IPS-11a (cell line): Measurements from ENCODE around the gene SEMA3D.

Experiments
- H3K4me3 ChIP-seq: one replicate; pipeline ENCODE4 v1.5.1; 2013; ENCODE audit warnings: low read depth, low read length, control low read depth

Gene SEMA3D

DNA sequence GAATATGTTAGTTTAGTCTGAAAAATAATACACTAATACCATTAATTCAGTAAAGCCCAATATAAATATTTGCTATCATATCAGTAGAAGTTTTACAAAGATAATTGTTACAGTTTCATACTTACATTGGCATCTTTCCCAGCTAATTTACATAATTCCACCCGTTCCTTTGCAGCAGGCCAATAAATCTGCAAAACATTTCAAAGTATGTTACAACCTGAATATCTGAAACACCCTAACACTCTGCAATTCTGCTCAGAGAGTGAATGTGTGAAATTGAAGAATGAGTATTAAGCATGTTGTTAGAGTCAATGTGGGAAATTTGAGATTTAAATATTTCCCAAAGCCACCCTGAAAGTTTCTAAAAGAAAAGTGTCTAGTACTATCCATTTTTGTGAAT is 105.5 kb downstream of the SEMA3D start:
- no peak overlapping the region for H3K4me3 ChIP-seq

DNA sequence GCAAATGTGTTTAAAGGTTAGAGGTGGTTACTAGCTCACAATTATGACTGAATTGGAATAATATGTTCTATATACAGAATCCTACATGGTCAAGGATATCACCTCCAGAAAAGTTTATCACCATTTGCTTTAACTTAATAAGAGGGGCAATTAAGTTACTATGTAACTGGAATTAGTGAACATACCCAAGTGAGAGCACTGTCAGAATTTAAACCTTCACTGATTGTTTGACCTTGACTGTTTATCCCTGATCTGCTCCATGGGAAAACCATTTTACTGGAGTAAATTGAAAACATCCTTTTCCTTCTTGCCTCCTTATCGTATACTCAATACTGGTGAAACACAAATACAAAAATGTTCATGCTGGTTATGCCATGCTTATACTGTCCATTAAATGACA is 107.4 kb downstream of the SEMA3D start:
- H3K4me3 ChIP-seq = no peak overlapping the region

DNA sequence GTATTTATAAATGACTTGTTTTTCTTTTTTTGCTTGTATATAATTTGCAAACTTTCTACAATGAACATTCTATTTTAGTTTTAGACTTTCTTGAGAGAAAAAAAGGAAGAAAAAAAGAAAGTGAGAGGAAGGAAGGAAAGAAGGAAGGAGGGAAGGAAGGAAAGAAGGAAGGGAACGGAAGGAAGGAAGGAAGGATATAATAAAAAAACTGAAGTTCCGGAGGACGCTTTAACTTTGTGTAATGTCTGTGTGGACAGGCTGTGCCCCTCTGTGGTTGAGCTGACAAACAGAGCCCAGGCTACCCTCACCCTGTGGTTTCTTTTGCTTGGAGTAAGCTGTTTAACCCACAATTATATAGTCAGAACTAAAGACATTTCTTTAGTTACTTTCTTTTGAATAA is 108.7 kb downstream of the SEMA3D start:
- no peak overlapping the region for H3K4me3 ChIP-seq

DNA sequence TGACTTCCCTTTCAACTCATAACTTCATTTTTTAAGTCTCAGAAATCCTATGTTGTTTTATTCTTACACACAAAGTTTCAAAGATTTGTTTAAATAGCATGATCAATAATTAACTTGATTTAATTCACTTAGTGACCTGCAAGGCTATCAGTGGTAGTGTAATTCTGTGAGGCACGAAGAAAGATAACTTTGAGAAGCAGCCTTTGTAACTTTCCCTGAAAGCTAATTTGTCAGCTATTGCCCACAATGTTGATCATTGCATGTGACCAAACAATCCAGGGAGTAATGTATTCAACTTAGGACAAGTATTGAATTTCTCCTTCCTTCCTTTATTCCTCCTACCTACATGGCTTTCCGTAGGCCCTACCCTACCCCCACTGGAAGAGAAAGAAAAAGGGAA is 111.0 kb downstream of the SEMA3D start:
- no peak overlapping the region for H3K4me3 ChIP-seq

DNA sequence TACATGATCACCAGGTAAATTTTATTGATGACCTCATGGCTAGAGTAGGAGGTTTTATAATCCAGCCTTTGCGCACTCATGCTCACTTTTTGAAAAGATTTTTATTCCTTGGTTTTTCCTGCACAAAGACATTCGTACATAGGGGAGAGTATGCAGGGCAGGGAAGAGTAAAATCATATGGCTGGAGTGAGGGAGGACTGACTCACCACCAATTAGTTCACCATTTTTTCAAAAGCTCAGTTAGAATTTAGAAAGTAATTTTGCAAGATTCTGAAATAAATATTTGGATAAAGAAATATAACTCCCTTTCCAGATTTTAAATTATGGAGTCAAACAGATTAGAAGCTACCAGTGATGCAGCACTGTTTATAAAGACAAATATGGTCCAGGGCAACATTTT is 111.9 kb downstream of the SEMA3D start:
- no peak overlapping the region for H3K4me3 ChIP-seq

DNA sequence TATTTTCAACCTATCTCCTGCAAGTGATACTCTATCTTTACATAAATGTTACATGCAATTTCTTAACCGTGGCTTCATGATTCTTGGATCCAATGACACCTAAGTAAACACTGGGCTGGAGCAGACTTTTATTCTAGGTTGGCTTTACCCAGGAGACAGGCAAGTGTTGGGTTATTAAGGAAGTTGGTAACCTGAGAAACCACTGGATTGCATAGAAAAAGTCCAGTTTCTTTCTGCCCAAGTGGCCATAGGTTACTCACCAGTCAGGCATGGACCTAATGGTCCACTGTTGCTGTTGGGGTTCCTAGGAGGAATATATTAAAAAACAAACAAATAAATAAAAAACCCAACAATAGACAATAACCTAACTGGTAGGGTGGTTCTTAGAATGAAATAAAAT is 112.8 kb downstream of the SEMA3D start:
- H3K4me3 ChIP-seq = no peak overlapping the region

DNA sequence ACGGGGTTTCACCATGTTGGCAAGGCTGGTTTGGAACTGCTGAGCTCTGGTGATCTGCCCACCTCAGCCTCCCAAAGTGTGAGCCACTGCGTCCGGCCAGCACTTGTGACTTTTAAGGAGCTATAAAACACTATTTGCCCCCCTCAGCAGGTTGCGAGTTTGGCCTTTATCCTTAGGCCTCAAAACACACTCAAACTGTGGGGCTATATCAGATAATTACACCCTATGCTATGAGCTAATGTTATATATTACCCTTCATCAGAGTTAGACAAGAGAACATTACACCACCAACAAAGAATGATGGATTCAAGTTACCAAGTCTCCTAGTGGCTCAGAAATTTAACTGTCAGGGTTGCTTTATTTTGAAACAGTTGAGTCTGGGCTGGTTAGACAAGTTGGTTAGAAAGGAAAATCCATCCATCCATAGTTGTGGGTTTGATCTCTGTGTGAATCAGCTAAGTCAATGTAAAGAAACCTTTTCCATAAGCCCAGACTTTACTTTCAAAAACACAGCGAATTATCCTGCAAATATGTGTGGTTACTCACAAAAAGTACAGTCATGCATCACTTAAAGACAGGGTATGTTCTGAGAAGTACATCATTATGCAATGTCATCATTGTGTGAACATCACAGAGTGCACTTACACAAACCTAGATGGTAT is 115.8 kb downstream of the SEMA3D start:
- H3K4me3 ChIP-seq = no peak overlapping the region

DNA sequence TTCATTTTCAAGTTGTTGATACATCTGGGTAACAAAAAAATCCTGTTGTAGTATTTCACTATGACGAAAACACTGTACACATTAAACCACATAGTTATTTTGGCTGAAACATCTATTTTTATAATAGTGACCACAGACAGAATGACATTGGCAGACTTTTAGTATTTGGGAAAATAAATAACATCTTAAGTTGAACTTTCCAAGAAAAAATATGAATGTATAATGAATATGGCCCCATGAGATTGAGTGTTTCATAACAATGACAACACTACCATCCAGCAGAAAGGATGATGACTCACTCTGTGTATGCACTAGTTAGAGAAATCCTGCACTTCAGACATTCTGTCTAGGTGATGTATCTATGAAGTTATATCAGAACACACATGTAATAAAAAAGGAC is 118.1 kb downstream of the SEMA3D start:
- H3K4me3 ChIP-seq = no peak overlapping the region

DNA sequence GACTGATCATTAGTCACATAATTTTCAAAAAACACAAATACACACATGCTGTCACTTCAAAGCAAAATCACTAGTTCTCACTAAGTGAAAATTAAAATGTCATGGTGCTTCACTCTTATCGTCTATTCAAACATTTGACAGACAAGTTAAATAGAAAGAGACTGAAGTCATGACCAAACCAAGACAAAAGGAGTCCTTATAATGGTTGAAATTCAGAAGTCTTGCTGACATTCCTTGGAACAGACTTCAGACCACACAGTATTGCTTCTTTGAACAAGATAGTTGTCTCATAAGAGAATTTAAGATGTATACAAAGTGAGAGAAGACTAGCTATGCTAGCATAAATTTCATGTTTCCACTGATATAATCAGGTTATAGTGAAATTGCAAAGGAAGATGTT is 119.5 kb downstream of the SEMA3D start:
- H3K4me3 ChIP-seq = no peak overlapping the region

DNA sequence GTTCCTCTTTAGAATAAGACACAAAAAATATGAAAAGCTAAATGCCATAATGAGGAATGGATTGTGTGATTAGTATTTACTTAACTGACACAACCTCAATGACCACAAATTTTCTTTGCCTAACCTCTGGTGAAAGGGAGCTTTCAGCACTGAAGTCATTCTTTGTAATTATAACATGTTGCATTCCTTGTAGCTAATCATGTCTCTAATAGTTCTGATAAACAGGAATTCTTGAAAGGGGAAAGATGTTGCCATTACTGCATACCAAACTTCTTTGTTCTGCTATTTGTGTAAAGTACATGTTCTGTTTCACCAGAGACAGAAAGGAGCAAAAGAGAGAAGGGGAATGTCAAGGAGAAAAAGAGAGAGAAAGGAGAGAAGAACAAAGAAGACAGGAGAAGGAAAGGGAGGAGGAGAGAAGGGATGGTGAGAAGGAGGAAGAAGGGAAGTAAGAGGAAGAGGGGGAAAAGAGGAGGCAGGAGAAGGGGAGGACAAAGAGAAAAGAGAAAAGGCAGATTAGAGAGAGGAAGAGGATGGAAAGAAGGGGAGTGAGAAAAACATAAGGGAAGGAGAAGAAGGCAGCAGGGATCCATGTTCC is 120.9 kb downstream of the SEMA3D start:
- no peak overlapping the region for H3K4me3 ChIP-seq

DNA sequence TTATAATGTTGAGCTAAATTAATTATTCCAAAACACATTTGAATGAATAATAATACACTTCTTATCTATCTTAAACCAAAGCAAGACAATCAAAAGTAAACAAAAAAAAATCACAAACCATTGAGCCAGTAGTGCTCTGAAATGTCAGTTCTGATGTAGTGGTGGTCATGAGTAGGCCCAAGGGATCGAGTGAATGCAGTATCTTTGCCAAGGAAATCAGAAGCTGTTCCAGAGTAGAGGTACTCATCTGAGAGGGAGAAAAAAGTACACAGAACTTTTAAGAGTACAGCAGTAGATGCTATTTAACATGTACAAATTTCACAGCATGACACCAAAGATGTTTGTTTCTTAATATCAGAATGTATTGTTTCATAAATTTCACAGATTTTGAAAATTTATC is 121.5 kb downstream of the SEMA3D start:
- no peak overlapping the region for H3K4me3 ChIP-seq

DNA sequence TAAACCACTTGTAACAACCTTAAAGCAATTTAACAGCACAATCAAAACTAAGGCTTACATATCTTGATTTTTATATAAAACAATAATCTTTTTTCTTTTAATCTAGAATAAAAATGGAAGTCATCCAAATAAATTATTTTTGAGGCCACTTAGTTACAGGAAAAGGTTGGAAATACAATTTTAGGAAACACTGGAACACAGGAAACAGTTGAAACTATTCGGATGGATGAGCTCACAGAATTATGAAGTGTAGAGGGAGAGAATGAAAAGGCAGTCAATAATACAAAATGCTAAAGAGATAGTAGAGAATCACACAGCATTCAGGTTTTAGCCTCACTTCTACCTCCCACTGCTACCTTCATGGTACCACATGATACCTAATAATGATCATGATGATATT is 124.2 kb downstream of the SEMA3D start:
- H3K4me3 ChIP-seq = no peak overlapping the region

DNA sequence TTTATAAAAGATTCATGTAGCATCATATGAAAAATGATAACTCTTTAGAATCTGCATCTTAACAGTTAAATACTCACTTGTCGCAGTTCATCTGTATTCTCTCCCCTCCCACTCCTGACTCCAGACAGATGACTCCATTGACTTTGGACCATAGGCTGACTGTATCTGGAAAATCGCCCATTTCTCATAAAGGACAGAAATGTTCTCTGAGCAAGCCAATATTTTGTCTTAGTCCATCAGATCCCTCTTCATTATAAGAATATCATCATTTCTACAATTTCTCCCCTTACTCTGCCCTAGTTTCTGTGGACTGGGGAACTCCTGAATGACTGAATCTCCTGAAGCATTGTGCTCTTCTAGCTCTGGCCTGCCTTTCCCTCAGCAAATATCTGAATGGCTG is 125.4 kb downstream of the SEMA3D start:
- no peak overlapping the region for H3K4me3 ChIP-seq

DNA sequence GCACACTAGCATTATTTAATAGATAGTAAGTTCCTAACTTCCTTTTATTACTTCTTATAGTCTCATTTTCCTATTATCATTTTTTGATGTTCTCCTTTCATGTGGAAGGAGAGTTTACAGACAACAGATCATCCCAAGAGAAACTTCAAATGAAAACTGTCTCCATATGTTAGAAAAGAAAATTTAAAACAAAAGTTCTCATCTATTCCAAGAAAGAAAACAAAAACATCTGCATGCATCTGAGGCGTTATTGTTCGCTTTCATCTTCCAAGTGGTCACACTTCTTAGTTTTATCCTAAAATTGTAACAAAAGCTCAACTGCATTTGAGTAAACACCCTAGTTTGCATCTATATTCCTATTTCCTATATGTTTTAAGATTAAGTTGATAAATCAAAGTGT is 126.2 kb downstream of the SEMA3D start:
- H3K4me3 ChIP-seq = no peak overlapping the region

DNA sequence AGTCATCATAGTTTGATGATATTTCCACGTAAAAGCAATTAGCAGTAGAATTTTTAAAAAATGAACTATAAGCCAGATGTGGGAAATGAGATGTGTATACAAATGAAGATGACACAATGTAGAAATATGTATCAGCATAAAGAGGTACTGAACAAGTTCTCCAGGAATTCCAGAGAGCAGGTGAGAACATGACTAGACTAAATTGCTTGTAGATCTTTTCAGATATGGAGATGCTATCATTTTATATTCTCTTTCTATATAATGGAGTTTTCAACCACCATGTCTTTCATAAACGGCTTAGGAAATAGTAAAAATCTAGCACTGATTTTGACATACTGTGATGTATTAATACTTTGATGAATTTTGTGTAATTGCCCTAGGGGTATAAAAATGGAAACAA is 130.9 kb downstream of the SEMA3D start:
- no peak overlapping the region for H3K4me3 ChIP-seq

DNA sequence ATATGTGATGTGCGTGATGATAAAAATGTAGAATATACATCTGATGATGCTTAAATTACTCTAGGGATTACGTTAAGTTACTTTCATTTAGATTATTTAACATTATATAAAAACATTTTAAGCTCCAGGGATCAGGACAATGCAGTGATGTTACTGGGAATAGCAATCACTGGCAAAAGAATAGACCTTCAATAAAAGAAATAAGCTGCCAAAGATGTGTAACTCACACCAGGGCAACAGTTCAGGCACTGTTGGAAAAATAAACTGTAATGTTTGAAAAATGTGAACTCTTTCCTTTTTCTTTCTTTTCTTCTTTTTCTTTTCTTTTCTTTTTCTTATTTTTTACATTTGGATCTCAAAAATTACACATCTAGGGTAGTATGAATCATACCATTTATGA is 131.7 kb downstream of the SEMA3D start:
- H3K4me3 ChIP-seq = no peak overlapping the region

DNA sequence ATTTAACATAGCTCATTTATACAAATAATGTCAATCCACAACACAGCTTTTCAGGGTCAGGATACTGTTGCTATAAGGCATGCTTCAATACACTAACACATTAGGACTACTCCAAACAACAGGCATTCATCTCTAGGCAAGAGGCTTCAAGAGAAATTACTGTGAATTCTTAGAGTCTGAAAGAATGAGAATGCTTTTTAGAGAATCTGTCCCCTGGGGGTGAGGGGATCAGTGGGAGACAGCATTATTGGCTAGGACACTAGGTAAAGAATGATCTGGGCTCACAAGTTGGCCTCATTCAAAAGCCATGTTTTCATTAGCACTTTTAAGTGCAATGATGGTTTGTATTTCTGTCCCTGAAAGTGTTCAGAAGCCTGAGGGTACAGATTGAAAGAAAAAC is 132.6 kb downstream of the SEMA3D start:
- no peak overlapping the region for H3K4me3 ChIP-seq

DNA sequence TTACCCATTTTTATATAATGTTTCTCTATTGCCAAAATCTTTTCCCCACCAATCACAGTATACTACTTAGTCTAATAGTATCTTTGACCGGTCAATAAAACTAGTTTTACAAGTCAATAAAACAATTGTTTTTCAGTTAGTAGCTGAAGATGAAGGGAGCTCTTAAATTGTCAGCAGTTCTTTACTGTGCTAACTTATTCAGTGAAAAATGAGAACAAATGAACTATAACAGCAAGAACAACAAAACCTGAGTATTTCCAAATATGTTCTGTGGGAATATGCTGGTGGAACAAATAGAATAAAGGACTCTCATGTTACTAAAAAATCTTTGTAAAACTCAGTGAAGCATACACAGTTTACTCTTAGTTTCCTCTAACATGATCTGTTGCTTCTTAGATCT is 134.0 kb downstream of the SEMA3D start:
- no peak overlapping the region for H3K4me3 ChIP-seq

DNA sequence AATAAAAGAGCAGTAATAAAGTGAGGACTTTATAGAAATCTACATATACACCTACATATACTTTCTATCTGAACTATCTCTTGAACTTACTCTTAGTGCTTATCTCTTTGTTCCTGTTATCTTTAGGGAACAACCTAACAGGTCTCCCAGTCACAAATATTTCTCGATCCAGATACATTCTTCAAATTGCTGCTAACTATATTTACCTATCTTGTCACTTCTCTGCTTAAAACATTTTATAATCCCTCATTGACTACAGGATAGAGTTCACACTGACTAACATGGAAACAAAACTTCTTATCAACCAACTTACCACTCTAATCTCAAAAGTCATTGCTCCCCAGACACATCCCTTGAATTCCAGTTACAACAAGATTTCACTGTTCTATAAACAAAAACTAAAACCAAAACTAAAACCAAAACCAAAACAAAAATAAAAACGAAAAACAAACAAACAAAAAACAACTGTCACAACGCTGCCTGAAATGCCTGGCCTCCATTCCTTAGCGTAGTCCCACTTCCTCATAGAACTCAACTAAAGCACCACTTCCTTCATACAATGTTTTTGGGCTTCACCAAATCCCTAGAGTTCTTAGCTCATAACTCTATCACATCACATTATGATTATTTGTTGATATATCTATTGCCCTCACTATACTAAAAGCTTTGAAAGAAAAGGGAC is 134.7 kb downstream of the SEMA3D start:
- H3K4me3 ChIP-seq = no peak overlapping the region

DNA sequence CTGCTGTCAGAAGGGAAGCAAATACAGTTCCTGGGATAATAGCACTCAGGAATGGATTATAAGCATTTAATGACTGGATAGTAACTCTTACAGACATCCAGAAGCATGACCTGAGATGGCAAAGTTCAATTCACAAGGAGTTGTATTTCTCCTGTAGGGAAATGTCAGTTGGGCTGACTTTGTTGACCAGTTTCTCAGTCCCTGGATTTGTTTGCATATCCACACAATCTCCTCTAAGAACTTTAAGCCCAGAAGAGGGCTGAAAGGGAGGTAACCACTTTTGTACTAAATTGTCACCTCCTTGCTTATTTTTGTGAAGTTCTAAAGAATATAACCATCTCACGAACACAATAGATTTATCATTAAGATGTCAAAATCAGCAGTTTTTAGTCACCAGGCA is 140.3 kb downstream of the SEMA3D start:
- no peak overlapping the region for H3K4me3 ChIP-seq

DNA sequence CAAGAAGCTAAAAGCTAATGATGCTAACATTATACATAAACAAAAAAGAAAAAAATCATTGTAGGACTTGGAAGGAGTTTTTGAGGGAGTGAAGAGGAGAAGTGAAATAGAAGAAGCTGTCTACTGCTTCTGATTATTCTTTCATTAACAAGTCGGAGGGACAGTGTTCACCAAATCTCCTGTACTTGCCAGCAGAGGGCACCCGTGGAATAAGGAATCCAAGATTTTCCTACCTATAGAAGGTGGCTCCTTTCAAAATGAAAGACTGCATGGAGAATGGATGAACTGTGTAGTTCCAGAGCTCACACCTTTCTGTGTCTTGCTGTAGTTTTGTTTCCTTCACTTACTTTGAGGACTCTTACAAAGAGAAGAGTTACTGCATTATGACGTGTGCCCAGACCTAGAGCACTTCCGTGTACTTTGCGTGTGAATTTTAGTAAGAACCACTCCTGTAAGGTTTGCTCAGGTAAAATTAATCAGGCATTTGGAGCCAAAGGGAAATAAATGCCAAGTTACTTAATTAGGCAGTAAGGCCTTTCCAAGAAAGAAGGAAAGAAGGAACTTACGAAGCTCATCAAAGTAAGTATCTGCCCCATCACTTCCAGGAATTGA is 145.1 kb downstream of the SEMA3D start:
- H3K4me3 ChIP-seq = no peak overlapping the region
